ENCODE results near the gene NMS.

GRCh38 chr2:100425573-100426383, 44.5 kb upstream of the NMS start:
- no peak for TF ChIP-seq CTCF (IDR thresholded peaks at IDR 0.05; ENCODE audit: poor library complexity, severe bottlenecking)
- no peak for TF ChIP-seq TAF1 (IDR thresholded peaks at IDR 0.05; ENCODE audit: low read depth)
